NK-92 treated with Interleukin-12 subunit alpha and Interleukin-12 subunit beta, amount 100 ng/mL, for 24 hours (cell line): Measurements from ENCODE around the gene TSNAX.
"Not testable (repeated sequence)": the region's sequence is repeated elsewhere in the genome, so short reads cannot be mapped to it uniquely, and the experiment has no call there.

Experiments
- DNase-seq: peaks from one replicate; lab custom pipeline; 2025; lab: John Stamatoyannopoulos, UW

Gene TSNAX

GRCh38 chr1:231561647-231562383 is 33.3 kb downstream of the TSNAX start:
- DNase-seq = no peak

- DNase-seq = no peak
Observed at GRCh38 chr1:231563247-231563646, 34.8 kb downstream of the TSNAX start.

GRCh38 chr1:231564373-231564772 is 35.9 kb downstream of the TSNAX start:
- no peak for DNase-seq

GRCh38 chr1:231566496-231566895 is 38.0 kb downstream of the TSNAX start:
- no peak for DNase-seq

- not testable (repeated sequence) for DNase-seq
Observed at GRCh38 chr1:231570262-231570661, 41.8 kb downstream of the TSNAX start.

GRCh38 chr1:231571904-231572303 is 43.4 kb downstream of the TSNAX start:
- no peak for DNase-seq

GRCh38 chr1:231575472-231575871 is 47.0 kb downstream of the TSNAX start:
- DNase-seq = no peak

- no peak for DNase-seq
Observed at GRCh38 chr1:231576804-231577718, 48.6 kb downstream of the TSNAX start.

GRCh38 chr1:231580874-231581273 is 52.4 kb downstream of the TSNAX start:
- DNase-seq = no peak

- no peak for DNase-seq
Observed at GRCh38 chr1:231581859-231582258, 53.4 kb downstream of the TSNAX start.

- DNase-seq = no peak
Observed at GRCh38 chr1:231583376-231583775, 54.9 kb downstream of the TSNAX start.

- DNase-seq = no peak
Observed at GRCh38 chr1:231584117-231584516, 55.6 kb downstream of the TSNAX start.

GRCh38 chr1:231584921-231585320 is 56.5 kb downstream of the TSNAX start:
- DNase-seq = no peak

- DNase-seq = peak; percentile 15
Observed at GRCh38 chr1:231590453-231591198, 62.2 kb downstream of the TSNAX start.

GRCh38 chr1:231591466-231591865 is 63.0 kb downstream of the TSNAX start:
- no peak for DNase-seq

GRCh38 chr1:231592809-231593208 is 64.3 kb downstream of the TSNAX start:
- no peak for DNase-seq

- DNase-seq = not testable (repeated sequence)
Observed at GRCh38 chr1:231593264-231593663, 64.8 kb downstream of the TSNAX start.

- no peak for DNase-seq
Observed at GRCh38 chr1:231594123-231594522, 65.7 kb downstream of the TSNAX start.

- no peak for DNase-seq
Observed at GRCh38 chr1:231594749-231595148, 66.3 kb downstream of the TSNAX start.

GRCh38 chr1:231596337-231596791 is 67.9 kb downstream of the TSNAX start:
- DNase-seq = no peak

GRCh38 chr1:231597971-231598370 is 69.5 kb downstream of the TSNAX start:
- DNase-seq = no peak

- DNase-seq = no peak
Observed at GRCh38 chr1:231600458-231600976, 72.0 kb downstream of the TSNAX start.
